ENCODE results near the gene FEV.
"Not testable (repeated sequence)": the region's sequence is repeated elsewhere in the genome, so short reads cannot be mapped to it uniquely, and the experiment has no call there.

The FEV gene

DNA sequence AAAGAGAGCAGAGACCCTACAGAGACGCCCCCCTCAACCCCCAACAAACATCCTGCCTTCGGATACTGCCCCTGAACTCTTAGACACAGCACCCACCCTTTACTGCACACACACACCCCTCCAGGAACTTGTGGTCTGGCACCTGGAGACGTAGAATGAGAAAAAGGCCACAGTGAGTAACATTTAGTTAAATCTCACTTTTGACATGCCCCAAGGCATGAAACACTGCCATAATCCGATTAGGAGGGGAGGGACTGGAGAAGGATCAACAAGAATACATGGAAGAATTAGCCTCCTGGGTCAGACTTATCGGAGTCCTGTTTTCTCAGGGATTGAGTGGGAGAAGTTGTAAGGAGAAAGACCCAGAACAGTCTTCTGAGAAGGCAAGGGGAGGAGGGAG, 21.4 kb downstream of the FEV start:
- DNase-seq, result no peak

DNA sequence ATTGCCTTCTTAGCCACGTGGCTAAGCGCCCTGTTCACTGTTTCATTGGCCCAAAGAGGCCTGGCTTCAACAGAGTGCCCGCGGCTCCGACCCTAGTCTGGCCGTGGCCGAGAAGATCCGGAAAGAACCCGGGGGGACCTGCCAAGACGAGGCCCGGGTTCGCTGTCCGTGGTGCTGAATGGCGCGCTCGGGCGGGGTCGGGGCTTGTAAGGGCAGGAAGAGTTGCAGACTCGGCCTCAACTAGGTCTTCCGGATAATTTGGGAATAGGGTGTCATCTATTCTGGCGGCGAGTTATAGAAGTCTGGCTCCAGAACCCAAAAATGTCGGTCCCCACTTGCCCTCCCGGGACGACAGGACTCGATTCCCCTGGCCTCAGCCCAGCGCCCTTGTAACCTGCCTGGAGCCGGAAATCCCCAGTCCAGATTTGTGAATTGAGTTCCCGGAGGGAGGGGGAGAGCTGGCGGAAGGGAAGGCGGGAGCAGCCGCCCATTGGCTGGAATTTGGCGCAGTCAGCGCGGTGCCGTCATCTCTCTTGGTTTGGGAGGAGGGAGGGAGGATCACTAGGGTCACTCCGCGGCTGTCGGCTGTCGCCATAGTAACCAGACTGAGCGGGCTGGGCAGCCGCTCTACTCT, 22.0 kb downstream of the FEV start:
- peak; percentile 20 to 35 for DNase-seq

DNA sequence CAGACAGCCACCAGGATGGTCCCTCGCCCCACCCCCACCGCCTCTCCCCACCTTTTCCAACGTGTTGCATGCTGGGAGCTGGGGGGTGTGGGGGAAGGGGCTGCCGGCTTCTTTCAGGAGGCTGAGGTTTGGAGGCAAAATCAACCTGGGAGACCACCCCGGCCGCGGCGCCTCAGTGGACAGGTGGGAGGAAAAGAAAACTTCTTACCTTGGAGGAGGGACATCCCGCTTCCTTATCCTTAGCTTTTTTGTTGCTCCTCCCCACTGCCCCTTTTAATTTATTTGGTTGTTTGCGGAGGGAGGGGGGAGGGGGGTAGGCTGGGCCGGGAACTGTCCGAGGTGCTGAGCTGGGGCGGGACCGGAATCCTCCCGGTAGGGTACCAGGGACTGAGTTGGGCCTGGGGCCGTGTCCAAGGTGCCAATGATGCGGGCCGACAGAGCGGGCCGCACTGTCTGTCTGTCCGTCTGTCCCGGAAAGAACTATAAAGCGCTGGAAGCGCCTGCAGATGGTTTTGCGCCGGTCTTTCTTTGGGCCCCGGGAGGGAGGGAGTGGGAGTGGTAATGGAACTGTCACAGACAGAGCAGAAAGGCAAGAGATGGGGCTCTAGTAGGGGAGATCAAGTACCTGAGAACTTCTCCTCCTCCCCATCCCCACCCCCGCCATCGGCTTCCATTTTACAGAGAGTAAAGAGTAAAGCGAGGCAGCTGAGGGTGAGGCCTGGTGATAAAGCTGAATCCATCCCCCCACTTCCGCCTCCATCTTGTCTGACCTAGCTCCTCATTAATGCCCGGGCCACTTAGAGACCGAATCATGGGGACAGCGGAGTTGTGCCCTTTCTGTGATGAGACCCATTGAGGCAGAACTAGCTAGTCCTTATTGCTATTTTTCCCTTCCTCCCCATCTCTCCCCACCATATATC, 23.1 kb downstream of the FEV start:
- no peak for DNase-seq

DNA sequence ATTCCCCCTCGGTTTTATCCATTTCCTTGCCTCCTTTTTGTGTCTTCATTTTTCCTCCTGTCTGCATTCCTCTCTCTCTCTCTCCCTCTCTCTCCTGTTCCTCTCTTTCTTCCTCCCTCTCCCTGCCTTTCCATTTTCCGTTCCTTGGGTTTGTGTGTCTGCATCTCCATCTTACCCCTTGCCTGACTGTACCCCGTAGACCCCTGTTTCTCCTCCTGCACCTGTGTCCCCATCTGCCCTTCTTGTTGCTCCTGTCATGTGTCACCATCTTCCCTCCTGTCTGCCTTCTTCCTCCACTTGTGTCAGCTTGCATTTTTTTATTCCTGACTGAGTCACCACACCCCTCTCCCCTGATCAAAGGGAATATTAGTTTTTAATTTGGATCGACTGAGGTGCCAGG, 23.8 kb downstream of the FEV start:
- no peak for DNase-seq

DNA sequence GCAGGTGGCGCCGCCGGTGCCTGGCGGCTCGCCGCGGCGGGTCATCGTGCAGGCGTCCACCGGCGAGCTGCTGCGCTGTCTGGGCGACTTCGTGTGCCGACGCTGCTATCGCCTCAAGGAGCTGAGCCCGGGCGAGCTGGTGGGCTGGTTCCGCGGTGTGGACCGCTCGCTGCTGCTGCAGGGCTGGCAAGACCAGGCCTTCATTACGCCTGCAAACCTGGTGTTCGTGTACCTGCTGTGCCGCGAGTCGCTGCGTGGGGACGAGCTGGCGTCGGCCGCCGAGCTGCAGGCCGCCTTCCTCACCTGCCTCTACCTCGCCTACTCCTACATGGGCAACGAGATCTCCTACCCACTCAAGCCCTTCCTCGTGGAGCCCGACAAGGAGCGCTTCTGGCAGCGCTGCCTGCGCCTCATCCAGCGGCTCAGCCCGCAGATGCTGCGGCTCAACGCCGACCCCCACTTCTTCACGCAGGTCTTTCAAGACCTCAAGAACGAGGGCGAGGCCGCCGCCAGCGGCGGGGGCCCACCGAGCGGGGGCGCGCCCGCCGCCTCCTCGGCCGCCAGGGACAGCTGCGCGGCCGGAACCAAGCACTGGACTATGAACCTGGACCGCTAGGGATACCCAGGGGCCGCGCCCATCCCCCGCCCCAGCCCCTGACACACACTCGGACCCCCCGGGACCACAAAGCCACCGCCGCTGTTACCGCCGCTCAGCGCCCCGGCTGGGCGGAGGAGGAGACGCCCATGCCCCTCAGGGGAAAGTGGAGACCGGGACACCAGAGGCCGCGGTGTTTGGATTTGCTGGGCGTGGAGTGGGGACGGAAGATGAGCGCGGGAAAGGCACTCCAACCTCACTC, 24.4 kb downstream of the FEV start:
- DNase-seq, result no peak

DNA sequence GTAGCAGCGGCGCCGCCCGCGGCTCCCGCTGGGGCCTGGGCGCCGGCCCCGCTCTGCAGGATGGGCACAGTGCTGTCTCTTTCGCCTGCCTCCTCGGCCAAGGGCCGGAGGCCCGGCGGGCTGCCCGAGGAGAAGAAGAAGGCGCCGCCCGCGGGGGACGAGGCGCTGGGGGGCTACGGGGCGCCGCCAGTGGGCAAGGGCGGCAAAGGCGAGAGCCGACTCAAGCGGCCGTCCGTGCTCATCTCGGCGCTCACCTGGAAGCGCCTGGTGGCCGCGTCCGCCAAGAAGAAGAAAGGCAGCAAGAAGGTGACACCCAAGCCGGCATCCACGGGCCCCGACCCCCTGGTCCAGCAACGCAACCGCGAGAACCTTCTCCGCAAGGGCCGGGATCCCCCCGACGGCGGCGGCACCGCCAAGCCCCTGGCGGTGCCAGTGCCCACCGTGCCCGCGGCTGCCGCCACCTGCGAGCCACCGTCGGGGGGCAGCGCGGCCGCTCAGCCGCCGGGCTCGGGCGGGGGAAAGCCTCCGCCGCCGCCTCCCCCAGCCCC, 25.1 kb downstream of the FEV start:
- DNase-seq, result no peak

DNA sequence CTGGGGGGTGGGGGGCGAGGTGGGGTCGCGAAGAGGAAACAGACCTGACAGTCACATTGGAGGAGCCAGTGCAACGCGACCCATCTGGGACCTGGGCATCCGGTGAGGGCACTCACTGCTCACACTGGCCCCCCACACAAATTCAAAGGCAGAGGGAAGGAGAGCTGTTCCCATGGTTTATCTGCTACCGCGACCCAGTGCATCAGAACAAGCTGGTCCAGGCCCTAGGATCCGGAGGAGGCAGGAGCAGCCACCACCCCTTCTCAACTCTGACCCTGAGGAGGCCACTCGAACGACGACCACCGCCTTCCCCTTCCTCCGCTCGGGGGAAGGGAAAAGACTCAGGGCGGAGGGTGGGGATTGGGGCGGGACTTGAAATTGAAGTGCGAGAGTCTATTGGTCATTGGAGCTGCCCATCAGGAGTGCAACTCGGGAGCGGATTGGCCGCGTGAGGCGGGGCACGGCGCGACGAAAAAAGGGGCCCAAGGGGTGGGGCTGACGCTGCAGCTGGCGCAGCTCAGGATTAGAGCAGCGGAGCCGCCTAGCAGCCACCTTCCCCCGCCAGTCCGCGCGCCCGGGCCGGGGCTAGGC, 25.7 kb downstream of the FEV start, which contains the start of gene CDK5R2:
Gene CDK5R2 (plus strand): TSS at position 526 of the 591 bp plus-strand sequence. CDS start 155 bp downstream, outside the sequence.
- peak; percentile 61 to 64 for DNase-seq

DNA sequence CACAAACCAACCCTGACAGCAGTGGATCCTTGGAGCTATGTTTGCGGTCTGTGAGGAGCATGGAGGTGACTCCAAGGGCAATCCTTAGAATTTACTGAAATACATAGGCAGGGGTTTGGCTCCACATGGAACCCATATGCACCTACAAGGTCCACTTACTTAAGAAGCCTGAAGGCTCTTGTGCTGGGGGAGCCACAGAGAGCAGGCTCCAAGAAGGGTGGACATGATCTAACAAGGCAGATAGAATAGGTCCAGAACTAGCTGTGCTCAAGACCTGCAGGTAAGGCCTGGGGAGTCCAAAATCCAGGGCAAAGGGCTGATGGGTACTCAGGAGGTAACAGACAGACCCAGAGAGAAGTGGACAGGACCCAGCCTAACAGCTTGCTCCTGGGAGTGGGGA, 26.7 kb downstream of the FEV start:
- no peak for DNase-seq

DNA sequence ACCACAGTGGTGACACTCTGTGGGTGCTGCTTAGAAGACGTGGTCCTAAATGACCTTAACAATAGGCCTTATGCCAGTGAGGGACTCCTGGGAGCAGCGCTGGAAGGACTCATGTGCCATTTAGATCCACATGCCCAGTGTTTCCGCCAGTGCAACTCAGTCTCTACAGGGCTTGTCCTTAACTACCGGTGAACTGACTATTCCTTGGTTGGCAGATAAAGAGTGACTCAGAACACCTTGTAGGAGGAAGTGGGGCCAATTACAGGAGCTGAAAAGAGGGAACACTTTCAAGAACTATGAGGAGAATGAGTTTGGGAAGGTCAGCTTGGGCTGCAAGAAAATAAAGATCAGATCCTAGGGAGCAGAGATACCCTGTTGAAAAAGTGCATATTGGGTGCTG, 27.3 kb downstream of the FEV start:
- no peak for DNase-seq

DNA sequence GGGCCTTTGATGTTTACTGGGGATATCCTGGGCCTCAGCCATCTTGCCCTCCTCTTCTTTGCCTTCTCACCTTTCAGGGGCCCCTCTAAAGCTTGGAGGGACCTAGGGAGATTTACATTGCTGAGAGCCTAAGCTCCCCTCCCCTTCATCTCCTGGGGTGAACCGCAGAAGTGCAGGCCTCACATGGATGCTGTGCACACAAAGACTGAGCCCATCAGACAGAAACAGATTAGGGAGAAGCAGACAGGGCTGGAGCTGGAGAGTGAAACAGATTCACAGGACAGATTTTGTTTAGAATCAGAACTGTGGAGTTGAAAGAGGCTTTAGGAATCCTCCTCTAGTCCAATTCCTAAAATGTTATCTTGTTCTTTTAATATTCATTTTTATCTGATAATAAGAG, 28.9 kb downstream of the FEV start:
- DNase-seq, result no peak

DNA sequence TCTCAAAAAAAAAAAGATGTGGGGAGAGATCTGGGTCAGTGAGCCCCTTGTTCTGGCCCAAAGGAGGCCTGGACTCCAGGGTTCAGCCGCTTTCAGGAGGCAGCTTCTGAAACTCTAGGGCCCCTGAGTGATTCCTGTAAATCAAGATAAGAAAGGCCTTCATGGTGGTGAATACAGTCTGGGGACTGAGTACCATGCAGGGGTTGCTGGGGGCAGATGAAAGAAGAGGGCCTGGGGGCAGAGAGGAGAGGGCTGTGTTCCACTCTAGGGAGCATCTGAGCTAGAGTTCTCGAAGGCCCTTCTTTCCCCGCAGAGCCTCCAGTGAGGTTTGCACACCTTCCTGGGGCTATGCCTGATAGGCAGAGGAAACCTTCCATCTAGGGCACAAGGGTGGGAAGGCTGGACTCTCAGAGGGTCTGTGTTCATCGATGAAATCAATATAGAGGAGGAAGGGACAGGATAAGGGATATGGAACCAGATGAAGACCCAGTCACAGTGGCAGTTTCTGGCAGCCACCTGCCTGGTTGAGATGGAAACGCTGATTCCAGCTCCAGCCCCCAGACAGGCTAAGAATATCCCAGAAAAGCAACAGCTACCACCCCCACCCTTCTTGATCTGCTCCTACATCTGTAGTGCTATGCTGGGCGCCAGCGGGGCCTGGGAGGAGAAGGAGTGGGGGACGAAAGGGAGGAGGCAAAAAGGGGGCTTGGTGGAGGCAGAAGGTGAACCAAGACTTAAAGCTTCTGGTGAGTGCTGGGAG, 30.3 kb downstream of the FEV start:
- peak in 1 of 2 donors; percentile 16 for DNase-seq

DNA sequence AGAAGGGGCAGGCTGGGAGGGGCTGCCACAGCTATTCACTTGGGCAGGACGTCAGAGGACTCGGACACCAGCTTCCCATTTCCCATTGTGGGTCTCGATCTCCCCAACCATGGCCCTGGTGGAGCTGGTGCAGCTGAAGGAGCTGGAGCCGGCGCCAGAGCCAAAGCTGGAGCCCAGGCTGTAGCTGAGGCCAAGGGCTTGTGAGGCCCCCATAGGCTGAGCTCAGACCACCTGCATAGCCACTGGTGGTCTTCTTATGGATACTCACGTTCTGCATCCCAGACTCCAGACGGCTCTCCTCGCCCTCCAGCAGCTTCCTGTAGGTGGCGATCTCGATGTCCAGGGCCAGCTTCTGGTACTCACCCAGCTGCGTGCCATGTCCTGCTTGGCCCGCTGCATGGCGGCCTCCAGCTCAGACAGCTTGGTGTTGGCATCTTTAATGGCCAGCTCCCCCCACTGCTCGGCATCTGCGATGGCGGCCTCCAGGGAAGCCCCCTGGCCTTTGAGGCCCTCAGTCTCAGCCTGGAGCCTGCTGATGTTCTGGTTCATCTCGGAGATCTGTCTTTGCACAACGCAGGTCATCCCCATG, 31.5 kb downstream of the FEV start:
- DNase-seq, result no peak

DNA sequence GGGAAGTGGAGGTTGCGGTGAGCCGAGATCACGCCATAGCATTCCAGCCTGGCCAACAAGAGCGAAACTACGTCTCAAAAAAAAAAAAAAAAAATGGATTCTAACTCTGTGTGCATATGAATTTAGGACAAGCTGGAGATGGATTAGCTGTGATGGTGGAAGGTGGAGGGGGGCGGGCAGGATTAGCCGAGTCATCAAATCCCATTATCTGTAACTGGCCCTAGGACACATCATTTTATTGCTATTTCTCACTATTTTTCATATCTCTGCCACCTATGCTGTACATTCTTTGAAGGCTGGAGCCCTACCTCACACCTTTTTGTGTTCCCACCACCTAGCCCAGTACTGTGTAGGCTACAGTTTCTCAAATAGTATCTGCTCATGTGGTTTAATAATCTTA, 32.8 kb downstream of the FEV start:
- no peak for DNase-seq

DNA sequence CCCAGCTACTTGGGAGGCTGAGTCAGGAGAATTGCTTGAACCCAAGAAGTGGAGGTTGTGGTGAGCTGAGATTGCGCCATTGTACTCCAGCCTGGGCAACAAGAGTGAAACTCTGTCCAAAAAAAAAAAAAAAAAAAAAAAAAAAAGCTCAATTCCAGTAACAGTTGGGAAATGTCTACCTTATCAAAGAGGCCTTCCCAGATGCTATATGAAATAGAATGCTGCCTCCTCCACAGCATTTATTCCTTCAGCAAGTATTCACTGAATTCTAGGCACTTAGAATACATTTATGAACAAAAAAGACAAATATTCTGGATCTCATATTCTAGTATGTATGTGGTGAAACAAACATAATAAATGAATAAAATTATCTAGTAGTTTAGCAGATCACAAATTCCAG, 38.4 kb downstream of the FEV start:
- DNase-seq, result no peak

DNA sequence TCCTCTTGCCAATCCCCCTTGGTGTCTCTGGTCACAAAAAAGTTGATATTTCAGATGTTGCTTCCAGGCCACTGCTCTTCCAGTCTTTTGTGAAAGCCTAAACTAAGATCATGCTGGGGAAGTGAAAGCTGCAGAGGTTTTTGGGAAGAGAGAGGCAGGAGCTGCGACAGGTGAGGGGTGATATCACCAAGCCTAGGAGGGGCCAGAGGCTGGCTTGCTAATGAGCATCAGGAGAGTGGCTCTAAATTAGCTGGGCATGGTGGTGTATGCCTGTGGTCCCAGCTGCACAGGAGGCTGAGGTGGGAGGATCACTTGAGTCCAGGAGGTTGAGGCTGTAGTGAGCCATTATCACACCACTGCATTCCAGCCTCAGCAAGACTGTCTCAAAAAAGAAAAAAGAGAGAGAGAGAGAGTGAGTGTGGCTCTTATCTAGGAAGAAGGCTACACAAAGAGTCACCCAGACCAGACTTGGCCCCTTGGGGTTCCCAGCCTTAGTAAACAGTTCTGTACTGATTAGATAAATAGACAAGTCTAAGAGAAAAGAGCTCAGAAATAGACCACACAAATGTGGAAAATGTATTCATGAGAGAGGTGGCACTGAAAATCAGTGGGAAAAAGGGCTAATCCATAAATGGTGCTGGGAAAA, 40.1 kb downstream of the FEV start:
- DNase-seq, result no peak

DNA sequence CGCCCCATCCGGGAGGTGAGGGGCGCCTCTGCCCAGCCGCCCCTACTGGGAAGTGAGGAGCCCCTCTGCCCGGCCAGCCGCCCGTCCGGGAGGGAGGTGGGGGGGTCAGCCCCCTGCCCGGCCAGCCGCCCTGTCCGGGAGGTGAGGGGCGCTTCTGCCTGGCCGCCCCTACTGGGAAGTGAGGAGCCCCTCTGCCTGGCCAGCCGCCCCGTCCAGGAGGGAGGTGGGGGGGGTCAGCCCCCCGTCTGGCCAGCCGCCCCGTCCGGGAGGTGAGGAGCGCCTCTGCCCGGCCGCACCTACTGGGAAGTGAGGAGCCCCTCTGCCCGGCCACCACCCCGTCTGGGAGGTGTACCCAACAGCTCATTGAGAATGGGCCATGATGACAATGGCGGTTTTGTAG, 53.2 kb downstream of the FEV start:
- not testable (repeated sequence) for DNase-seq

All from hippocampal formation (tissue), 2 donors.